GM11168 (cell line): Measurements from ENCODE around the gene DLST.

Experiments
- in situ Hi-C: fragments of 300-500 bp; cut with MboI; formaldehyde crosslinking; loops from one replicate; pipeline ENCODE4 v1.12.0; 2022; ENCODE audit warnings: low sequenced_read_pairs; ENCODE audit not compliant: unreplicated experiment

The DLST gene

GRCh38 chr14:74859757-74860552 lies 21.8 kb upstream of the DLST start:
- in situ Hi-C loops = no loop called here

- in situ Hi-C loops = no loop called here
Observed at GRCh38 chr14:74860899-74861733, 20.6 kb upstream of the DLST start.

- in situ Hi-C loops = no loop called here
Observed at GRCh38 chr14:74861734-74862090, 20.0 kb upstream of the DLST start.

- in situ Hi-C loops = no loop called here
Observed at GRCh38 chr14:74863274-74863673, 18.4 kb upstream of the DLST start.

GRCh38 chr14:74864198-74864597 lies 17.5 kb upstream of the DLST start:
- in situ Hi-C loops = no loop called here

GRCh38 chr14:74865156-74865555 lies 16.6 kb upstream of the DLST start:
- in situ Hi-C loops = loop anchor here (5.0 kb wide), 1 partner anchor 37 kb away; no protein-coding TSS in a partner anchor

GRCh38 chr14:74866708-74867389 lies 14.9 kb upstream of the DLST start:
- in situ Hi-C loops = loop anchor here (5.0 kb wide), 1 partner anchor 35 kb away; no protein-coding TSS in a partner anchor

GRCh38 chr14:74867673-74868072 lies 14.0 kb upstream of the DLST start:
- in situ Hi-C loops = loop anchor here (5.0 kb wide), 1 partner anchor 35 kb away; no protein-coding TSS in a partner anchor

GRCh38 chr14:74868739-74869138 lies 13.0 kb upstream of the DLST start:
- in situ Hi-C loops = loop anchor here (5.0 kb wide), 1 partner anchor 34 kb away; no protein-coding TSS in a partner anchor

- in situ Hi-C loops = no loop called here
Observed at GRCh38 chr14:74871819-74872218, 9.9 kb upstream of the DLST start.

- in situ Hi-C loops = no loop called here
Observed at GRCh38 chr14:74875204-74875603, 6.5 kb upstream of the DLST start.

- in situ Hi-C loops = no loop called here
Observed at GRCh38 chr14:74875941-74876913, 5.5 kb upstream of the DLST start, which contains the start of gene PROX2. Gene PROX2, minus strand, starts transcription at chr14:74876145. Its CDS starts 12,311 bp downstream, at chr14:74863834.

- in situ Hi-C loops = no loop called here
Observed at GRCh38 chr14:74879427-74880182, 2.1 kb upstream of the DLST start.

- in situ Hi-C loops = no loop called here
Observed at GRCh38 chr14:74882103-74882920, 596 bp downstream of the DLST start.

GRCh38 chr14:74886001-74886400 lies 4.3 kb downstream of the DLST start:
- in situ Hi-C loops = no loop called here

GRCh38 chr14:74888164-74889158 lies 6.7 kb downstream of the DLST start:
- in situ Hi-C loops = no loop called here

GRCh38 chr14:74890262-74890661 lies 8.5 kb downstream of the DLST start:
- in situ Hi-C loops = no loop called here
